ENCODE measurements around the gene FER. TPM values are rescaled to one million over a fixed set of nuclear protein-coding genes. Genes with fewer than 3 reads are reported as not detected.

Gene FER
- polyA plus RNA-seq, 1 of the 3 experiments (the other 2 are of a cell fraction): 1.8 TPM

DNA sequence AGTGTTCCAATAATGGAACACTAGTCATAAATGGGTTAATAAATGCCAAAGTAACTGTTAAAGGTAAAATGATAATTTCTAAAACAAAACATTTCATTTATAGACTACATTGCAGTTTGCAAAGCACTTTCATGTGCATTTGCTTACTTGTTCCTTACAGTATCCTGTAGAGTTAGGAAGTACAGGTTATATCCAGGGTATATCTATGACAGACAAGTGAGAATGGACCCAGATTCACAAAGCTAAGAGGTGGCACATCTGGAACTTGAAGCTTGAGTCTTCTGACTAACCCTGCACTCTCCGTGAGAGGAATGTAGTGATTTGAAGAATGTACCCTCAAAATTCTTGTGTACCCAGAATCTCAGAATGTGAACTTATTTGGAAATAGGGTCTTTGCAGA, 121.4 kb downstream of the FER start:
- CTCF ChIA-PET: no interaction called here
- H2AFZ ChIP-seq (ENCODE audit: low read depth): no peak overlapping the region
- peaks cover 12 to 30% of the 10 kb centered on the region in 2 experiments for H3K36me3 ChIP-seq (replicated peaks in 1 of 2; ENCODE audit: control insufficient read depth in 1 of 2, insufficient read depth in 2 of 2, low read length in 1 of 2)

DNA sequence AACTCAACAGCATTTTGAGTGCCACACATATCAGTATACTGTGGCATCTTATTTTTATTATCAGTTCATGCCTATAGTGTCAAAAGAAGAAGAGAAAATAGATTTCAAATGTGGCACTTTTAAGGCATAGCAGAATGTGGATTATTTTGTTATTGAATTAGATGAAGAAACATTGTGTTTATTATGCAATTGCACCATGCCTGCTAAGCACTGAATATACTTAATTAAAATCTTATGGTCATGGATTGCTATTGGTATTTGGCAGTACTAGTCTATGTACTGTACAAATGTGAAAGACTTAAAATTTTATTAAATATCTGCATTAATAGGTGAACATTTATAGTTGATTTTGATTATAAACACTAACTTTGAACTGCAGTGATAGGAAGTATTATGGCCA, 128.8 kb downstream of the FER start:
- POLR2A ChIA-PET: no interaction called here
- TF ChIP-seq, protein P1, sequence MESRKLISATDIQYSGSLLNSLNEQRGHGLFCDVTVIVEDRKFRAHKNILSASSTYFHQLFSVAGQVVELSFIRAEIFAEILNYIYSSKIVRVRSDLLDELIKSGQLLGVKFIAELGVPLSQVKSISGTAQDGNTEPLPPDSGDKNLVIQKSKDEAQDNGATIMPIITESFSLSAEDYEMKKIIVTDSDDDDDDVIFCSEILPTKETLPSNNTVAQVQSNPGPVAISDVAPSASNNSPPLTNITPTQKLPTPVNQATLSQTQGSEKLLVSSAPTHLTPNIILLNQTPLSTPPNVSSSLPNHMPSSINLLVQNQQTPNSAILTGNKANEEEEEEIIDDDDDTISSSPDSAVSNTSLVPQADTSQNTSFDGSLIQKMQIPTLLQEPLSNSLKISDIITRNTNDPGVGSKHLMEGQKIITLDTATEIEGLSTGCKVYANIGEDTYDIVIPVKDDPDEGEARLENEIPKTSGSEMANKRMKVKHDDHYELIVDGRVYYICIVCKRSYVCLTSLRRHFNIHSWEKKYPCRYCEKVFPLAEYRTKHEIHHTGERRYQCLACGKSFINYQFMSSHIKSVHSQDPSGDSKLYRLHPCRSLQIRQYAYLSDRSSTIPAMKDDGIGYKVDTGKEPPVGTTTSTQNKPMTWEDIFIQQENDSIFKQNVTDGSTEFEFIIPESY (IDR thresholded peaks at IDR 0.05; ENCODE audit: borderline replicate concordance, low read depth): no peak
- TF ChIP-seq, protein P2, sequence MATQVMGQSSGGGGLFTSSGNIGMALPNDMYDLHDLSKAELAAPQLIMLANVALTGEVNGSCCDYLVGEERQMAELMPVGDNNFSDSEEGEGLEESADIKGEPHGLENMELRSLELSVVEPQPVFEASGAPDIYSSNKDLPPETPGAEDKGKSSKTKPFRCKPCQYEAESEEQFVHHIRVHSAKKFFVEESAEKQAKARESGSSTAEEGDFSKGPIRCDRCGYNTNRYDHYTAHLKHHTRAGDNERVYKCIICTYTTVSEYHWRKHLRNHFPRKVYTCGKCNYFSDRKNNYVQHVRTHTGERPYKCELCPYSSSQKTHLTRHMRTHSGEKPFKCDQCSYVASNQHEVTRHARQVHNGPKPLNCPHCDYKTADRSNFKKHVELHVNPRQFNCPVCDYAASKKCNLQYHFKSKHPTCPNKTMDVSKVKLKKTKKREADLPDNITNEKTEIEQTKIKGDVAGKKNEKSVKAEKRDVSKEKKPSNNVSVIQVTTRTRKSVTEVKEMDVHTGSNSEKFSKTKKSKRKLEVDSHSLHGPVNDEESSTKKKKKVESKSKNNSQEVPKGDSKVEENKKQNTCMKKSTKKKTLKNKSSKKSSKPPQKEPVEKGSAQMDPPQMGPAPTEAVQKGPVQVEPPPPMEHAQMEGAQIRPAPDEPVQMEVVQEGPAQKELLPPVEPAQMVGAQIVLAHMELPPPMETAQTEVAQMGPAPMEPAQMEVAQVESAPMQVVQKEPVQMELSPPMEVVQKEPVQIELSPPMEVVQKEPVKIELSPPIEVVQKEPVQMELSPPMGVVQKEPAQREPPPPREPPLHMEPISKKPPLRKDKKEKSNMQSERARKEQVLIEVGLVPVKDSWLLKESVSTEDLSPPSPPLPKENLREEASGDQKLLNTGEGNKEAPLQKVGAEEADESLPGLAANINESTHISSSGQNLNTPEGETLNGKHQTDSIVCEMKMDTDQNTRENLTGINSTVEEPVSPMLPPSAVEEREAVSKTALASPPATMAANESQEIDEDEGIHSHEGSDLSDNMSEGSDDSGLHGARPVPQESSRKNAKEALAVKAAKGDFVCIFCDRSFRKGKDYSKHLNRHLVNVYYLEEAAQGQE (IDR thresholded peaks at IDR 0.05; ENCODE audit: low read depth, low read length): no peak
- no peak for TF ChIP-seq GABPA (IDR thresholded peaks at IDR 0.05; ENCODE audit: low read depth)
- TF ChIP-seq GATA2 (CRISPR knock-in tag; IDR thresholded peaks at IDR 0.05): no peak
- no peak for TF ChIP-seq JUND (IDR thresholded peaks at IDR 0.05)
- TF ChIP-seq TAF1 (IDR thresholded peaks at IDR 0.05; ENCODE audit: borderline replicate concordance, low read depth, low read length): no peak
- TF ChIP-seq EP300 (IDR thresholded peaks at IDR 0.05; ENCODE audit: borderline replicate concordance in 1 of 2, low read depth in 1 of 2, low read length in 1 of 2): no peak
- TF ChIP-seq TEAD4 (IDR thresholded peaks at IDR 0.05; ENCODE audit: borderline replicate concordance, insufficient read depth): no peak
- no peak for TF ChIP-seq POLR2AphosphoS5 (IDR thresholded peaks at IDR 0.05; ENCODE audit: low read depth, low read length)

More for the DNA sequence above, 121.4 kb downstream of the FER start:
- H3K27ac ChIP-seq (ENCODE audit: low read depth in 2 of 2, low read length in 1 of 2): no peak overlapping the region
- no peak for DNase-seq
- H3K9me3 ChIP-seq: 0 out of 2 replicates have a peak, but pooled peaks cover 5% of the 10 kb centered on the region
- WGBS (ENCODE audit: low lambda C conversion rate): 100% methylated on average over 1 of the region's 1 CpG
- no peaks in the 10 kb centered on the region for H4K20me1 ChIP-seq (ENCODE audit: insufficient read depth)
- no peak overlapping the region for H3K9ac ChIP-seq
- no peaks in the 10 kb centered on the region for H3K9me2 ChIP-seq
- H3K4me3 ChIP-seq (ENCODE audit: low read depth in 2 of 2, low read length in 1 of 2): no peak overlapping the region
- H3K4me2 ChIP-seq: no peak overlapping the region
- H3K4me1 ChIP-seq (ENCODE audit: control insufficient read depth in 1 of 2, insufficient read depth in 2 of 2, low read depth in 1 of 2, low read length in 1 of 2): peaks cover 0 to 9% of the 10 kb centered on the region in 2 experiments; a peak in 1 of 4 replicates
- TF ChIP-seq, protein P3, sequence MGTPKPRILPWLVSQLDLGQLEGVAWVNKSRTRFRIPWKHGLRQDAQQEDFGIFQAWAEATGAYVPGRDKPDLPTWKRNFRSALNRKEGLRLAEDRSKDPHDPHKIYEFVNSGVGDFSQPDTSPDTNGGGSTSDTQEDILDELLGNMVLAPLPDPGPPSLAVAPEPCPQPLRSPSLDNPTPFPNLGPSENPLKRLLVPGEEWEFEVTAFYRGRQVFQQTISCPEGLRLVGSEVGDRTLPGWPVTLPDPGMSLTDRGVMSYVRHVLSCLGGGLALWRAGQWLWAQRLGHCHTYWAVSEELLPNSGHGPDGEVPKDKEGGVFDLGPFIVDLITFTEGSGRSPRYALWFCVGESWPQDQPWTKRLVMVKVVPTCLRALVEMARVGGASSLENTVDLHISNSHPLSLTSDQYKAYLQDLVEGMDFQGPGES (IDR thresholded peaks at IDR 0.05; ENCODE audit: low read depth, low read length): no peak
- TF ChIP-seq RFX5 (IDR thresholded peaks at IDR 0.05; ENCODE audit: low read length) (no peak), FOXJ3 (CRISPR knock-in tag; IDR thresholded peaks at IDR 0.05) (no peak), TEAD4 (IDR thresholded peaks at IDR 0.05; ENCODE audit: borderline replicate concordance, insufficient read depth) (no peak), ELF1 (IDR thresholded peaks at IDR 0.05) (no peak), MEF2A (IDR thresholded peaks at IDR 0.05; ENCODE audit: borderline replicate concordance, low read depth) (no peak), RCOR1 (IDR thresholded peaks at IDR 0.05; ENCODE audit: low read length) (no peak), FOSL2 (IDR thresholded peaks at IDR 0.05; ENCODE audit: borderline replicate concordance, low read depth) (no peak), YY1 (IDR thresholded peaks at IDR 0.05; ENCODE audit: low read depth) (no peak), SMC3 (IDR thresholded peaks at IDR 0.05; ENCODE audit: low read depth, low read length) (no peak)
- TF ChIP-seq, protein P4, sequence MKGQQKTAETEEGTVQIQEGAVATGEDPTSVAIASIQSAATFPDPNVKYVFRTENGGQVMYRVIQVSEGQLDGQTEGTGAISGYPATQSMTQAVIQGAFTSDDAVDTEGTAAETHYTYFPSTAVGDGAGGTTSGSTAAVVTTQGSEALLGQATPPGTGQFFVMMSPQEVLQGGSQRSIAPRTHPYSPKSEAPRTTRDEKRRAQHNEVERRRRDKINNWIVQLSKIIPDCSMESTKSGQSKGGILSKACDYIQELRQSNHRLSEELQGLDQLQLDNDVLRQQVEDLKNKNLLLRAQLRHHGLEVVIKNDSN (IDR thresholded peaks at IDR 0.05; ENCODE audit: borderline replicate concordance, low read depth): no peak
- TF ChIP-seq, protein P5, sequence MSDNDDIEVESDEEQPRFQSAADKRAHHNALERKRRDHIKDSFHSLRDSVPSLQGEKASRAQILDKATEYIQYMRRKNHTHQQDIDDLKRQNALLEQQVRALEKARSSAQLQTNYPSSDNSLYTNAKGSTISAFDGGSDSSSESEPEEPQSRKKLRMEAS (IDR thresholded peaks at IDR 0.05; ENCODE audit: low read depth): no peak
- H3K79me2 ChIP-seq (ENCODE audit: insufficient read depth): no peaks in the 10 kb centered on the region
- H3K27me3 ChIP-seq (ENCODE audit: insufficient read depth): no peaks in the 10 kb centered on the region
- no peaks in the 10 kb centered on the region for H3F3A ChIP-seq (replicated peaks; ENCODE audit: insufficient read depth)
- POLR2A ChIA-PET: no interaction called here

More for the DNA sequence above, 128.8 kb downstream of the FER start:
- Histone ChIP-seq H3K27me3 (ENCODE audit: insufficient read depth) (no peaks in the 10 kb centered on the region), H3K9me2 (no peaks in the 10 kb centered on the region), H3K4me1 (ENCODE audit: control insufficient read depth in 1 of 2, insufficient read depth in 2 of 2, low read depth in 1 of 2, low read length in 1 of 2) (peaks cover 0 to 9% of the 10 kb centered on the region in 2 experiments; a peak in 2 of 4 replicates), H2AFZ (ENCODE audit: low read depth) (no peak overlapping the region), H4K20me1 (ENCODE audit: insufficient read depth) (no peaks in the 10 kb centered on the region), H3K4me3 (ENCODE audit: low read depth in 2 of 2, low read length in 1 of 2) (no peak overlapping the region), H3K9ac (no peak overlapping the region), H3K79me2 (ENCODE audit: insufficient read depth) (no peaks in the 10 kb centered on the region), H3F3A (replicated peaks; ENCODE audit: insufficient read depth) (no peaks in the 10 kb centered on the region), H3K4me2 (no peak overlapping the region), H3K36me3 (replicated peaks in 1 of 2; ENCODE audit: control insufficient read depth in 1 of 2, insufficient read depth in 2 of 2, low read length in 1 of 2) (peaks cover 0 to 13% of the 10 kb centered on the region in 2 experiments), H3K27ac (ENCODE audit: low read depth in 2 of 2, low read length in 1 of 2) (no peak overlapping the region; a peak in 1 of 4 replicates), H3K9me3 (no peaks in the 10 kb centered on the region)
- no peak for DNase-seq
- CTCF ChIA-PET: no interaction called here
